PC-9 (cell line): Measurements from ENCODE around the gene DMXL1.

ENCODE experiments used
- CTCF ChIP-seq: fragments of 200-600 bp; sonication (generic); conservative IDR thresholded peaks from 2 replicates; pipeline ENCODE4 v1.6.1; 2017; ENCODE audit warnings: mixed run types, antibody characterized with exemption, mild to moderate bottlenecking, moderate library complexity
- EZH2 ChIP-seq: fragments of 200-600 bp; sonication (generic); IDR thresholded peaks from 2 replicates; pipeline ENCODE4 v1.8.0; 2017; ENCODE audit warnings: antibody characterized with exemption, low read depth

DNA sequence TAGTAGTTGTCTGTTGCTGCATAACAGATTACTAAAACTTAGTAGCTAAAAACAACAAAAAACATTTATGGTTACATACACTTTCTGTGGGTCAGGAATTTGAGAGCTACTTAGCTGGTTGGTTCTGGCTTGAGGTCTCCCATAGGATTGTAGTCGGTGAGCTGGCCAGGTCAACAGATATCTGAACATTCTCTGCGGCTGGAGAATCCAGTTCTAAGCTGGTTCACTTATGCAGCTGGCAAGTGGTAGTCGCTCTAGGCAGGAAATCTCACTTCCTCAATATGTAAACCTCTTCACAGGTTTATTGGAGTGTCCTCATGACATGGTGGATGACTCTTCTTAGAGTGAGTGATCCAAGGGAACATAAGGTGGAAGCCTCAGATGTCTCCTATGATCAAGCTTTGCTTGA, 219.3 kb downstream of the DMXL1 start:
- no peak for TF ChIP-seq CTCF
- TF ChIP-seq EZH2 = no peak
